ENCODE measurements around the gene UNK. TPM values are rescaled to one million over a fixed set of nuclear protein-coding genes. Genes with fewer than 3 reads are reported as not detected.

The UNK gene
- total and polyA plus RNA-seq, 9 of the 15 experiments (the other 6 are each of a cell fraction or from before 2014, with no cell fraction given) = 12.8 to 38.6 (median 24.8) TPM

- TF ChIP-seq PCBP1 (IDR thresholded peaks at IDR 0.05; ENCODE audit: low read depth, low read length, poor library complexity, severe bottlenecking) (peak; percentile 40), FOXK2 (conservative IDR thresholded peaks at IDR 0.05 in 1 of 2, IDR thresholded peaks at IDR 0.05 in 1 of 2; ENCODE audit: low read depth in 2 of 2) (peak; percentile 22 to 29; a peak in 1 of 4 replicates), SMAD4 (CRISPR knock-in tag; conservative IDR thresholded peaks at IDR 0.05) (peak; percentile 80; the same call in 1 of the 2 replicates), U2AF1 (optimal IDR thresholded peaks at IDR 0.05; ENCODE audit: low read depth, low read length) (no peak), E2F4 (CRISPR knock-in tag; IDR thresholded peaks at IDR 0.05; ENCODE audit: low read depth) (0 out of 2 replicates have a peak, but pooled peaks have one; percentile 17), SMAD1 (IDR thresholded peaks at IDR 0.05; ENCODE audit: low read depth, low read length, partially characterized antibody) (no peak), ZNF274 (IDR thresholded peaks at IDR 0.05; ENCODE audit: borderline replicate concordance, low read depth, low read length) (no peak), ZNF76 (CRISPR knock-in tag; IDR thresholded peaks at IDR 0.05; ENCODE audit: borderline replicate concordance) (no peak), NR2C1 (IDR thresholded peaks at IDR 0.05) (no peak), NR2C1 (tag; IDR thresholded peaks at IDR 0.05) (peak; percentile 57), PHB (CRISPR knock-in tag; IDR thresholded peaks at IDR 0.05) (0 out of 2 replicates have a peak, but pooled peaks have one; percentile 80), CBX1 (IDR thresholded peaks at IDR 0.05; ENCODE audit: low read depth) (0 out of 2 replicates have a peak, but pooled peaks have one; percentile 29), STAT5A (IDR thresholded peaks at IDR 0.05; ENCODE audit: borderline replicate concordance, low read length) (no peak), SLC30A9 (CRISPR knock-in tag; IDR thresholded peaks at IDR 0.05) (no peak), ZKSCAN3 (CRISPR knock-in tag; IDR thresholded peaks at IDR 0.05) (no peak), ZNF717 (CRISPR knock-in tag; IDR thresholded peaks at IDR 0.05) (no peak), RAD21 (CRISPR knock-in tag; conservative IDR thresholded peaks at IDR 0.05 in 1 of 2, IDR thresholded peaks at IDR 0.05 in 1 of 2) (no peak), CREB1 (IDR thresholded peaks at IDR 0.05) (0 out of 2 replicates have a peak, but pooled peaks have one; percentile 27), CREB1 (CRISPR knock-in tag; IDR thresholded peaks at IDR 0.05) (no peak; the same call in 1 of the 2 replicates), RBM22 (IDR thresholded peaks at IDR 0.05; ENCODE audit: low read depth, low read length, poor library complexity, severe bottlenecking) (peak; percentile 19), HNRNPLL (IDR thresholded peaks at IDR 0.05; ENCODE audit: low read depth, low read length, poor library complexity, severe bottlenecking) (no peak), NCOA2 (IDR thresholded peaks at IDR 0.05; ENCODE audit: partially characterized antibody in 2 of 2) (no peak)
- TF ChIP-seq, protein P1, sequence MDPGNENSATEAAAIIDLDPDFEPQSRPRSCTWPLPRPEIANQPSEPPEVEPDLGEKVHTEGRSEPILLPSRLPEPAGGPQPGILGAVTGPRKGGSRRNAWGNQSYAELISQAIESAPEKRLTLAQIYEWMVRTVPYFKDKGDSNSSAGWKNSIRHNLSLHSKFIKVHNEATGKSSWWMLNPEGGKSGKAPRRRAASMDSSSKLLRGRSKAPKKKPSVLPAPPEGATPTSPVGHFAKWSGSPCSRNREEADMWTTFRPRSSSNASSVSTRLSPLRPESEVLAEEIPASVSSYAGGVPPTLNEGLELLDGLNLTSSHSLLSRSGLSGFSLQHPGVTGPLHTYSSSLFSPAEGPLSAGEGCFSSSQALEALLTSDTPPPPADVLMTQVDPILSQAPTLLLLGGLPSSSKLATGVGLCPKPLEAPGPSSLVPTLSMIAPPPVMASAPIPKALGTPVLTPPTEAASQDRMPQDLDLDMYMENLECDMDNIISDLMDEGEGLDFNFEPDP (CRISPR knock-in tag; IDR thresholded peaks at IDR 0.05) = no peak
Observed at GRCh38 chr17:75843577-75844529, 59.2 kb downstream of the UNK start, which contains the start of gene UNC13D (continued).
